Activated T-cell treated with anti-CD3 and anti-CD28 coated beads for 48 hours (primary cell): ENCODE data around the gene GRIP2.

ENCODE experiments used
- DNase-seq: peaks from one replicate; pipeline ENCODE4 v3.0.0-alpha.2; 2020; ENCODE audit warnings: low read depth

The GRIP2 gene

GRCh38 chr3:14561051-14561960 lies 21.2 kb upstream of the GRIP2 start:
- DNase-seq = no peak

- no peak for DNase-seq
Observed at GRCh38 chr3:14560110-14560509, 20.0 kb upstream of the GRIP2 start.

- DNase-seq = no peak
Observed at GRCh38 chr3:14558029-14558428, 17.9 kb upstream of the GRIP2 start.

- no peak for DNase-seq
Observed at GRCh38 chr3:14555835-14556234, 15.7 kb upstream of the GRIP2 start.

- no peak for DNase-seq
Observed at GRCh38 chr3:14554715-14555114, 14.6 kb upstream of the GRIP2 start.

GRCh38 chr3:14553871-14554270 lies 13.7 kb upstream of the GRIP2 start:
- DNase-seq = no peak

GRCh38 chr3:14552717-14553116 lies 12.6 kb upstream of the GRIP2 start:
- no peak for DNase-seq

GRCh38 chr3:14552041-14552648 lies 12.0 kb upstream of the GRIP2 start:
- no peak for DNase-seq

- DNase-seq = no peak
Observed at GRCh38 chr3:14550651-14551611, 10.8 kb upstream of the GRIP2 start.

- no peak for DNase-seq
Observed at GRCh38 chr3:14550181-14550580, 10.0 kb upstream of the GRIP2 start.

- no peak for DNase-seq
Observed at GRCh38 chr3:14549256-14549919, 9.2 kb upstream of the GRIP2 start.

- DNase-seq = peak; percentile 29
Observed at GRCh38 chr3:14548321-14548729, 8.2 kb upstream of the GRIP2 start.

- no peak for DNase-seq
Observed at GRCh38 chr3:14547693-14548092, 7.6 kb upstream of the GRIP2 start.

- no peak for DNase-seq
Observed at GRCh38 chr3:14546041-14546440, 5.9 kb upstream of the GRIP2 start.

- DNase-seq = no peak
Observed at GRCh38 chr3:14545251-14545635, 5.1 kb upstream of the GRIP2 start.

GRCh38 chr3:14544282-14545250 lies 4.4 kb upstream of the GRIP2 start:
- DNase-seq = no peak

GRCh38 chr3:14543446-14543845 lies 3.3 kb upstream of the GRIP2 start:
- DNase-seq = no peak

- no peak for DNase-seq
Observed at GRCh38 chr3:14542656-14543055, 2.5 kb upstream of the GRIP2 start.

- no peak for DNase-seq
Observed at GRCh38 chr3:14541646-14542045, 1.5 kb upstream of the GRIP2 start.

- no peak for DNase-seq
Observed at GRCh38 chr3:14540821-14541385, 761 bp upstream of the GRIP2 start.
